ENCODE data around the gene PLCH2.
A peak's percentile ranks its signal among the peaks of the same experiment; 100 is the strongest.

The PLCH2 gene, protein sequence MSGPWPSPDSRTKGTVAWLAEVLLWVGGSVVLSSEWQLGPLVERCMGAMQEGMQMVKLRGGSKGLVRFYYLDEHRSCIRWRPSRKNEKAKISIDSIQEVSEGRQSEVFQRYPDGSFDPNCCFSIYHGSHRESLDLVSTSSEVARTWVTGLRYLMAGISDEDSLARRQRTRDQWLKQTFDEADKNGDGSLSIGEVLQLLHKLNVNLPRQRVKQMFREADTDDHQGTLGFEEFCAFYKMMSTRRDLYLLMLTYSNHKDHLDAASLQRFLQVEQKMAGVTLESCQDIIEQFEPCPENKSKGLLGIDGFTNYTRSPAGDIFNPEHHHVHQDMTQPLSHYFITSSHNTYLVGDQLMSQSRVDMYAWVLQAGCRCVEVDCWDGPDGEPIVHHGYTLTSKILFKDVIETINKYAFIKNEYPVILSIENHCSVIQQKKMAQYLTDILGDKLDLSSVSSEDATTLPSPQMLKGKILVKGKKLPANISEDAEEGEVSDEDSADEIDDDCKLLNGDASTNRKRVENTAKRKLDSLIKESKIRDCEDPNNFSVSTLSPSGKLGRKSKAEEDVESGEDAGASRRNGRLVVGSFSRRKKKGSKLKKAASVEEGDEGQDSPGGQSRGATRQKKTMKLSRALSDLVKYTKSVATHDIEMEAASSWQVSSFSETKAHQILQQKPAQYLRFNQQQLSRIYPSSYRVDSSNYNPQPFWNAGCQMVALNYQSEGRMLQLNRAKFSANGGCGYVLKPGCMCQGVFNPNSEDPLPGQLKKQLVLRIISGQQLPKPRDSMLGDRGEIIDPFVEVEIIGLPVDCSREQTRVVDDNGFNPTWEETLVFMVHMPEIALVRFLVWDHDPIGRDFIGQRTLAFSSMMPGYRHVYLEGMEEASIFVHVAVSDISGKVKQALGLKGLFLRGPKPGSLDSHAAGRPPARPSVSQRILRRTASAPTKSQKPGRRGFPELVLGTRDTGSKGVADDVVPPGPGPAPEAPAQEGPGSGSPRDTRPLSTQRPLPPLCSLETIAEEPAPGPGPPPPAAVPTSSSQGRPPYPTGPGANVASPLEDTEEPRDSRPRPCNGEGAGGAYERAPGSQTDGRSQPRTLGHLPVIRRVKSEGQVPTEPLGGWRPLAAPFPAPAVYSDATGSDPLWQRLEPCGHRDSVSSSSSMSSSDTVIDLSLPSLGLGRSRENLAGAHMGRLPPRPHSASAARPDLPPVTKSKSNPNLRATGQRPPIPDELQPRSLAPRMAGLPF (N-terminal part only)

GRCh38 chr1:2476061-2476999 lies at the start of gene PLCH2:
Gene PLCH2 (plus strand): TSS chr1:2476289. CDS start chr1:2476589, 300 bp downstream.
- no peaks in the 10 kb centered on the region for H3K9me3 Mint-ChIP-seq
- H3K4me1 Mint-ChIP-seq: no peaks in the 10 kb centered on the region
- H3K4me3 Mint-ChIP-seq: no peak within 1 kb of the TSS
- H3K27ac Mint-ChIP-seq: no peak within 1 kb of the TSS
- no peaks in the 10 kb centered on the region for H3K27me3 Mint-ChIP-seq
- DNase-seq (no peak), ATAC-seq (no peak)

- Mint-ChIP-seq H3K27ac (peak overlapping the region in 1 of 2 donors; percentile 34), H3K9me3 (peaks cover 4 to 16% of the 10 kb centered on the region in 2 donors), H3K4me3 (no peak overlapping the region), H3K4me1 (no peaks in the 10 kb centered on the region), H3K27me3 (no peaks in the 10 kb centered on the region)
- DNase-seq (no peak), ATAC-seq (no peak)
Observed at GRCh38 chr1:2426540-2426939, 49.5 kb upstream of the PLCH2 start.

GRCh38 chr1:2427051-2427450 lies 49.0 kb upstream of the PLCH2 start:
- H3K9me3 Mint-ChIP-seq: peaks cover 4 to 16% of the 10 kb centered on the region in 2 donors
- no peaks in the 10 kb centered on the region for H3K4me1 Mint-ChIP-seq
- no peak overlapping the region for H3K4me3 Mint-ChIP-seq
- no peak for DNase-seq
- no peak overlapping the region for H3K27ac Mint-ChIP-seq
- ATAC-seq: no peak
- no peaks in the 10 kb centered on the region for H3K27me3 Mint-ChIP-seq

- Mint-ChIP-seq H3K27ac (no peak overlapping the region), H3K4me1 (no peaks in the 10 kb centered on the region)
Observed at GRCh38 chr1:2427976-2428375, 48.1 kb upstream of the PLCH2 start.

DNA sequence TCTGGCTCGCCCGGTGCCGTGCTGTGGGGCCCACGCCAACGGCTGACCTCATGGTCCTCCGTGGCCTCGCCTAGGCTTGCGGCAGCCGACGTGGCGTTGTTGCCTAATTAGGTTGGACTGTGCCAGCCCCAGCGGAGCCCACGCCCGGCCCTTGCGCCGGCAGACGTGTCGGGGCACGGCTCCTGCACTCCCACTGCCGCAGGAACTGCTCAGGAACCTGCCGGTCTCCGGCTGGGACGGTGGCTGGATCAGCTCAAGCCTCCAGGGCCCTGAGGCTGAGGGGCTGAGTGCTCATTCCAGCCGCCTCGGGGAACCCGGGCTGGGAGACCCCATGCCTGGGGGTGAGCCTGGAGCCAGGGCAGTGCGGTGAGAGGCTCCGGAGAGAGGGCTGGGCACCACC lies 47.6 kb upstream of the PLCH2 start:
- no peak for ATAC-seq
- H3K27ac Mint-ChIP-seq: no peak overlapping the region
- no peak overlapping the region for H3K4me3 Mint-ChIP-seq
- no peak for DNase-seq
- no peaks in the 10 kb centered on the region for H3K4me1 Mint-ChIP-seq
- H3K27me3 Mint-ChIP-seq: no peaks in the 10 kb centered on the region
- H3K9me3 Mint-ChIP-seq: peaks cover 4 to 16% of the 10 kb centered on the region in 2 donors

More at GRCh38 chr1:2427976-2428375, 48.1 kb upstream of the PLCH2 start:
- no peak for ATAC-seq
- Mint-ChIP-seq H3K4me3 (no peak overlapping the region), H3K9me3 (peaks cover 4 to 16% of the 10 kb centered on the region in 2 donors), H3K27me3 (no peaks in the 10 kb centered on the region)
- no peak for DNase-seq

GRCh38 chr1:2429780-2430591 lies 46.1 kb upstream of the PLCH2 start:
- Mint-ChIP-seq H3K4me1 (no peaks in the 10 kb centered on the region), H3K27me3 (no peaks in the 10 kb centered on the region), H3K9me3 (peaks cover 4 to 16% of the 10 kb centered on the region in 2 donors), H3K4me3 (no peak overlapping the region), H3K27ac (peak overlapping the region in 1 of 2 donors; percentile 33)
- DNase-seq (no peak), ATAC-seq (no peak)

DNA sequence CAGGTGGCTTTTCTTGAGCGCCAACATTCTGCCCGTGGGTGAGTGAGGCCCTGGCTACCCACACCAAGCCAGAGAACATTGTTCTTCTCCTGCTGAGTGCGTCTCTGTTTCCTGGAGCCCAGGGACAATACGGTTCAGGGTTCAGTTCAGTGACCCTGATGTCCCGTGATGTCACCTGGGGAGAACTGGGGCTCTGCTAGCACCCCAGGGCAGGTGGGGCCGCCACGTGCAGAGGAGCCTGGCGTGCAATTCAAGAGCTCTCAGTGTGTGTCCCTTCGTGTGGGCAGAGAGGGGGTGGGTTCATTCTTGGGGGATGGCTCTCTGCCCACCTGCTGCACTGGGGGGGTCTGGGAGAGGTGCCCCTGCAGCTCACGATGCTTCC lies 45.5 kb upstream of the PLCH2 start:
- H3K4me1 Mint-ChIP-seq: no peaks in the 10 kb centered on the region
- ATAC-seq (no peak), DNase-seq (no peak)
- no peak overlapping the region for H3K4me3 Mint-ChIP-seq
- H3K27ac Mint-ChIP-seq: no peak overlapping the region
- peaks cover 4 to 16% of the 10 kb centered on the region in 2 donors for H3K9me3 Mint-ChIP-seq
- no peaks in the 10 kb centered on the region for H3K27me3 Mint-ChIP-seq

DNA sequence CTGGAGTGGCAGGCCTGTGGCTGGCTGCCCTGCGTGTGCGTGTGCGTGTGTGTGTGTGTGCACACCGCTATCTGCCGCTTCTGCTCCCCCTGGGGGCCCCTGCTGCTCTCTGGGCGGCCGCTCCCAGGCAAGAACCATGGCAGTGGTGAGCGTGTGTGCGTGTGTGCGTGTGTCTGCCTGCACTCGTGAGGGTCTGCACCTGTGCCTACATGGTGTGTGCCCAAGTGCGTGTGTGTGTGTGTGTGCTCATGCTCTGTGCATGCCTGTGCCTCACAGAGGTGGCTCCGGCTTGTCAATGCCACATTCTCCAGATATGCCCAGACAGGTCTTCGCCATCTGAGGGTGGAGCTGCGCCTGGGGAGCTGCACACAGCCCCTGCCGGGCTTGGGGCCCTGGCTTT lies 45.0 kb upstream of the PLCH2 start:
- Mint-ChIP-seq H3K4me3 (no peak overlapping the region), H3K27me3 (no peaks in the 10 kb centered on the region), H3K9me3 (peaks cover 4 to 16% of the 10 kb centered on the region in 2 donors), H3K4me1 (no peaks in the 10 kb centered on the region), H3K27ac (no peak overlapping the region)
- no peak for DNase-seq
- ATAC-seq: no peak

- no peaks in the 10 kb centered on the region for H3K27me3 Mint-ChIP-seq
- ATAC-seq (no peak), DNase-seq (no peak)
- no peaks in the 10 kb centered on the region for H3K4me1 Mint-ChIP-seq
- H3K4me3 Mint-ChIP-seq: no peak overlapping the region
- H3K27ac Mint-ChIP-seq: peak overlapping the region in 1 of 2 donors; percentile 59
- H3K9me3 Mint-ChIP-seq: peaks cover 4 to 16% of the 10 kb centered on the region in 2 donors
Observed at GRCh38 chr1:2431518-2431917, 44.6 kb upstream of the PLCH2 start.

DNA sequence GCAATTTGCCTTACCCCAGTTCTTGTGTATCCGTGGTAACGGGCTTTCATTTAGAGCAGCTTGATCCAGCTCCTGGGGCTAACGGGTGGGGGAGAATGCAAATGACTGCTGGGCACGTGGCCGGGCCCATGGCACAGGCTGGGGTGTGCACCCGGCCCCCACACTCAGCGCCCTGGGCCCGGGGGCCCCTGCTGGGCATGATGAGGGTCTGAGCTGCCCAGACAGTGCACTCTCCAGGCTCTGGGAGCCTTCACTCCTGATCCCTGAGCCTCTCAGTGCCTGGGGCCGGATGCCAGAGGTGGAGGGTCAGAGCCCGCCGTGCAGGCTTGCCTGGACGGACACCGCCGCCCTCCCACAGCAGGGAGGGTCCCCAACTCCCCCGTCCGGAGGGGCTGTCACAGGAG lies 43.6 kb upstream of the PLCH2 start:
- Mint-ChIP-seq H3K9me3 (peaks cover 4 to 16% of the 10 kb centered on the region in 2 donors), H3K27me3 (no peaks in the 10 kb centered on the region), H3K27ac (no peak overlapping the region), H3K4me3 (no peak overlapping the region), H3K4me1 (no peaks in the 10 kb centered on the region)
- DNase-seq (no peak), ATAC-seq (peak; percentile 16)

DNA sequence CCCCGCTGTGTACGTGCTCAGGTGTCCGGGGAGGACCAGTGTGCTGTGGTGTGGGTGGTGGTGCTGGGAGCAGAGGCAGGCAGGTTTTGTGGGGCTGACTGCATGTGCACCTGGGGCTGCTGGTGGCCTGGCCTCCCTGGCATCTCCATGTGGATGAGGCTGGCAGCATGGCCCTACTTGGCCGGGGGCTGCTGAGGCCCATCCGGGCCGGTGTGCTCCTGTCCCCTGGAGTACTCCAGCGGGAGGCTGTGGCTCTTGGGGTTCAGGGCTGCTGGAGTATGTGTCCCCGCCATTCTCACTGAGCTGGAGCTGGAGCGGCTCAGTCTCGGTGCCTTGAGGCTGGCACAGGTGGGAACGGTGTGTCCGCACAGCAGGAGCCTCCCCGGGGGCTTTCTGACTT lies 42.9 kb upstream of the PLCH2 start:
- DNase-seq (no peak), ATAC-seq (no peak)
- H3K27ac Mint-ChIP-seq: no peak overlapping the region
- no peaks in the 10 kb centered on the region for H3K4me1 Mint-ChIP-seq
- H3K4me3 Mint-ChIP-seq: no peak overlapping the region
- peaks cover 4 to 16% of the 10 kb centered on the region in 2 donors for H3K9me3 Mint-ChIP-seq
- no peaks in the 10 kb centered on the region for H3K27me3 Mint-ChIP-seq

- Mint-ChIP-seq H3K4me3 (no peak overlapping the region), H3K9me3 (peaks cover 4 to 15% of the 10 kb centered on the region in 2 donors)
Observed at GRCh38 chr1:2433936-2434655, 42.0 kb upstream of the PLCH2 start.

DNA sequence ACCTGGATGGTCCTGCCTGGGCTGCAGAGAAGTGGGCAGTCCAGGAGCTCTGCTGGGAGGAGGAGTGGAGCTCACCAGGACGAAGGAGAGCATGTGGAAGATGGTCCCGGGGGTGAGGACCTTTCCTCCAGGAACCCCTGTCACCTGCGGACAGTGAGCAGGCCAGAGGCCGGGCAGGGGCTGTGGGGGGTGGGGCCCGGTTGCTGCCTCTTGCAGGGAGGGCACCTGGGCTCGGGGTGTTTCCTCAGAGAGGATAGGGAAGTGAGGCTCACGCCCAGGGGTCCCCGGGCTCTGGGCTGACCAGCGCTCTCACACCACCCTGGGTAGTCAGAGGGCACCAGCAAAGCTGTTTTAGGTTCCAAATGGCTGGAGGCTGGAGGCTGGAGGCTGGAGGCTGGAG lies 41.0 kb upstream of the PLCH2 start:
- DNase-seq: no peak
- Mint-ChIP-seq H3K4me3 (no peak overlapping the region), H3K4me1 (no peaks in the 10 kb centered on the region), H3K27me3 (no peaks in the 10 kb centered on the region), H3K9me3 (peaks cover 0 to 5% of the 10 kb centered on the region in 2 donors), H3K27ac (peak overlapping the region in 1 of 2 donors; percentile 69)
- ATAC-seq: no peak

More at GRCh38 chr1:2433936-2434655, 42.0 kb upstream of the PLCH2 start:
- H3K4me1 Mint-ChIP-seq: no peaks in the 10 kb centered on the region
- DNase-seq (no peak), ATAC-seq (no peak)
- no peak overlapping the region for H3K27ac Mint-ChIP-seq
- H3K27me3 Mint-ChIP-seq: no peaks in the 10 kb centered on the region
